Choroid plexus epithelial cell (primary cell): ENCODE data around the gene EVI2B.

Experiments
- DNase-seq: peaks from one replicate; pipeline ENCODE4 v3.0.0-alpha.2; 2010; ENCODE audit warnings: low read depth
- H3K4me3 ChIP-seq: 2 replicates; pipeline ENCODE4 v1.5.1; 2011; ENCODE audit warnings: low read depth, mild to moderate bottlenecking, control low read depth, low read length, moderate library complexity
- CTCF ChIP-seq: conservative IDR thresholded peaks from 2 replicates; pipeline ENCODE4 v1.5.1; 2011; ENCODE audit warnings: low read depth, mild to moderate bottlenecking, control low read depth, inconsistent platforms, low read length, moderate library complexity

Gene EVI2B

DNA sequence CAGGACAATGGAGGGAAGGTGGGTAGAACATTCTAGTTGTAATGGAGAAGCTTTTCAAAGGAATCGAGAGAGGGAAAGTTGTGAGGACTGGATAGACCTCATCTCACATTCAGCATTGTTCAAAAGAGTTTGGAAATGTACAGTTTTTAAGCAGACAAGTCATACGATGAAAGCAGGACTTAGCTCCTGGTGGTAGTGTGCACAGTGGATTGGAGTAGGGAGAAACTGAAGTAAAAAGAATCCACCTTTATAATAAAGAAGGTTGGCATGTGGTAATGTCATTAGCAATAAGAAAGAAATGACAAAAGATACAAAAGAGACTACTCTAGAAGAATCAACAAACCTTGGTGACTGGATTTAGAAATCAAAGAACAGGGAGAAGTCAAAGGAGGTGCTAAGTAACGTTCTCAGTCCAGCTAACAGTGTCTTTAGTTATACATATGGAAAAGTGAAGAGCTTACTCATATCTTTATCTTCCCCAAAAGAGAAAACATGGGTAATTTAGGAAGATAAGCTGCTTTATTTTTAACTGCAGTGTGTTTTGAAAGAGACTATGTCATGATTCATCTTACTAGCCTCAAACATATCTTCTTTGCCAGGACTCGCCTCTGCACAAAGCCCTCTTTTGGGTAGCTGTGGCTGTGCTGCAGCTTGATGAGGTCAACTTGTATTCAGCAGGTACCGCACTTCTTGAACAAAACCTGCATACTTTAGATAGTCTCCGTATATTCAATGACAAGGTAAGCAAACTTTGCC lies 26.2 kb upstream of the EVI2B start:
- H3K4me3 ChIP-seq, result no peak overlapping the region
- DNase-seq, result peak; percentile 86
- TF ChIP-seq CTCF, result peak; percentile 23

DNA sequence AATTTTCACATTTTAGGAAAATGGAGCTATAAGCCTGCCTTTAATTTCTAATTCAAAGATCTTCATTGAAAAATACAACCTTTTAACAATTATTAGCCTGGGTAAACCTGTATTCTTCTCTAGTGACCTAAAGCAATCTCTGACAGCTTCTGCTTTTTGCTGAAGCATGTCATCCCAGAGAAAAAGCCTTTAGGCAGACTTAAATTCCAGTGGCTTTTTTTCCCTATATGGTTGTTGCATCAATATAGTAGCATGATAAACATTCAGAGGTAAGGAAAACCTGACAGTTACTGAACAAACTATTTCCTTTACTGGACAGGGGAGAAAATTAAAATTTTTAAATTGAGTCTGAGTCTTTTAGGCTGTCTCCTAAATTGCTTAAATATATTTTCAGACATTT lies 15.4 kb upstream of the EVI2B start:
- peak; percentile 44 for DNase-seq
- no peak for TF ChIP-seq CTCF

GRCh38 chr17:31328160-31328535 lies 14.3 kb upstream of the EVI2B start:
- H3K4me3 ChIP-seq, result no peak overlapping the region
- TF ChIP-seq CTCF, result no peak
- peak; percentile 81 for DNase-seq

More for the DNA sequence above, 15.4 kb upstream of the EVI2B start:
- H3K4me3 ChIP-seq, result no peak overlapping the region

DNA sequence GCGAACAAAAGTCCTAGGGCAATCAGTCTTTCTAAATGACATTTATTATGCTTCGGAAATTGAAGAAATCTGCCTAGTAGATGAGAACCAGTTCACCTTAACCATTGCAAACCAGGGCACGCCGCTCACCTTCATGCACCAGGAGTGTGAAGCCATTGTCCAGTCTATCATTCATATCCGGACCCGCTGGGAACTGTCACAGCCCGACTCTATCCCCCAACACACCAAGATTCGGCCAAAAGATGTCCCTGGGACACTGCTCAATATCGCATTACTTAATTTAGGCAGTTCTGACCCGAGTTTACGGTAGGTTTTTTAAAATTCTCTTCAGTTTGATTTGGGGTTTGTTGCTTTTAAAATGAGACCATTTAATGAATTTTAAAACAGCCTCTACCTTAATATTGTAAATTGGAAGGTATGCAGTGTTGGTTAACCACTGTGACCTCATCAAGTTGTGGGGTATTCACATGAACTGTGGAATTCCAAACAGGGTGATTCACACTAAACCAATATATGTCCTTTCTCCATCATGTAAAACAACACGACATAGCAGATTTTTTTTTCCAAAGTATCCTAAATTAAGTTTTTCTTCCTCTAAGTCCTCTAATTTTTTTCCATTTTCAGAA lies 13.8 kb upstream of the EVI2B start:
- peak; percentile 96 for DNase-seq

GRCh38 chr17:31323551-31323950 lies 9.7 kb upstream of the EVI2B start:
- no peak for DNase-seq
- TF ChIP-seq CTCF, result no peak
- no peak overlapping the region for H3K4me3 ChIP-seq

More for the DNA sequence above, 13.8 kb upstream of the EVI2B start:
- TF ChIP-seq CTCF, result no peak
- H3K4me3 ChIP-seq, result no peak overlapping the region

DNA sequence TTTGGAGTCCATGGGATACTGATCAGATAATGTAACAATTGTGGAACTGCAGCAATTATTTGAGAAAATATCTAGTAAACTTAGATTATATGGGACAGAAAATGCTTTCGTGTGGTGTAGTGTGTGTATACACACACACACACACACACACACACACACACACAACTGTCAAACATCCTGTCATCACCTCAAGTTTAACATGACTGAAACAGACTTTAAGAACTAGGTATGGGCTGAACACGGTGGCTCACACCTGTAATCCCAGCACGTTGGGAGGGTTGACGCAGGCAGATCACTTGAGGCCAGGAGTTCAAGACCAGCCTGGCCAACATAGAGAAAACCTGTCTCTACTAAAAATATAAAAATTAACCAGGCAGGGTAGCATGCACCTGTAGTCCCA lies 8.1 kb upstream of the EVI2B start:
- no peak for TF ChIP-seq CTCF
- no peak overlapping the region for H3K4me3 ChIP-seq
- DNase-seq, result no peak

DNA sequence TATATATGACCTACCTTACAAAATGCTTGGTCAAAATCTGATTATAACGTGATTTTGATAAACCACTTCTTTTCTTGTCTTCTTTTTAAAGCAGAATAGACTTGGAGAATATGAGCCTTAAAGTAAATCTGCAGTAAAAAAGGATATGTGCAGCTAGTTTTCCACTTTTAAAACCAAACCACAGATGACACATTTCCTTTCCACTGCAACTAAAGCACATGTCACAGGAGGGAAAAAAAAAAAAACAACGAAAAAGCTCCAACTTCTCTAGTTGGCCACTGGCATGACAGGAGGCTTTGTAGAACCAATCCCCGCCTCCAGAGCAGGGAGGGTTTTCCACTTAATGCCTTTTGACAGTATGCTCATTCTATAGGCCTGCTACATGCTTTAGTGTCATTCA lies 7.6 kb upstream of the EVI2B start, which contains the start of gene EVI2A:
EVI2A (minus strand) TSS at position 142 of the 400 bp plus-strand sequence. CDS start 2,609 bp downstream, outside the sequence.
- TF ChIP-seq CTCF, result no peak
- peak within 1 kb of the TSS; percentile 9 for H3K4me3 ChIP-seq
- peak; percentile 90 for DNase-seq
